ENCODE measurements around the gene HNRNPH2.

- TF ChIP-seq POLR2A (IDR thresholded peaks at IDR 0.05): no peak
- TF ChIP-seq CTCF (IDR thresholded peaks at IDR 0.05): no peak
Observed at GRCh38 chrX:101395789-101396188, 12.2 kb upstream of the HNRNPH2 start.

Data from adrenal gland (tissue), 5 donors.